ENCODE measurements around the gene FOXL3.

- no peak for TF ChIP-seq CTCF (IDR thresholded peaks at IDR 0.05)
- no peak for TF ChIP-seq ZFX (IDR thresholded peaks at IDR 0.05; ENCODE audit: borderline replicate concordance)
These were observed 35.8 kb downstream of the FOXL3 start for GRCh38 chr7:325811-326210.
